Measurements from ENCODE around the gene PLA2G7. TPM values are rescaled to one million over a fixed set of nuclear protein-coding genes. Genes with fewer than 3 reads are reported as not detected.

The PLA2G7 gene
- total RNA-seq, 1 donor from 2014 or later: not detected

DNA sequence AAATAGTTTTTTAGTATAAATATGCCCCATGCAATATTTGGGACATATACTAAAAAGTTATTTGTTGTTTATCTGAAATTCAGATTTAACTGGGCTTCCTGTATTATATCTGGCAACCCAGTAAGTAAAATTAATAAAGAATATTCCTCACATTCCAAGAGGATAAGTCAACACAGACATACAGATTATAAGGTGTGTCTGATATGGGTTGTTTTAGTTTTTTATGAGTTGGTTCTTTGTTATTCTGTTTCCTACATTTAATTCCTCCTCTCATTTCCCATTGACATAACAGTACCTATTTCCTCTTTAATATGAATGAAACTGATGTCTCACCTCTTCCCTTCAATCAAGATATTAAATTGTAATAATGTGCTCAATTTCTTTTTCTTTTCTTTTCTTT is 1.7 kb upstream of the PLA2G7 start:
- Mint-ChIP-seq H3K9me3 (no peaks in the 10 kb centered on the region), H3K36me3 (ENCODE audit: low read depth) (no peaks in the 10 kb centered on the region), H3K27me3 (peaks cover 51% of the 10 kb centered on the region), H3K27ac (no peak overlapping the region), H3K4me3 (no peak overlapping the region), H3K4me1 (no peaks in the 10 kb centered on the region)
- no peak for DNase-seq
- intact Hi-C loops (cut with micrococcal nuclease): no loop called here

- intact Hi-C loops (cut with micrococcal nuclease): no loop called here
Observed at GRCh38 chr6:46735720-46736031, 501 bp upstream of the PLA2G7 start.

GRCh38 chr6:46733341-46733801 is 1.8 kb downstream of the PLA2G7 start:
- Mint-ChIP-seq H3K27me3 (peaks cover 58% of the 10 kb centered on the region), H3K27ac (no peak overlapping the region), H3K36me3 (ENCODE audit: low read depth) (no peaks in the 10 kb centered on the region), H3K9me3 (no peaks in the 10 kb centered on the region), H3K4me3 (no peak overlapping the region), H3K4me1 (no peaks in the 10 kb centered on the region)
- DNase-seq: no peak
- intact Hi-C loops (cut with micrococcal nuclease): no loop called here

More at GRCh38 chr6:46735720-46736031, 501 bp upstream of the PLA2G7 start:
- peaks cover 55% of the 10 kb centered on the region for H3K27me3 Mint-ChIP-seq
- no peaks in the 10 kb centered on the region for H3K9me3 Mint-ChIP-seq
- DNase-seq: no peak
- no peak overlapping the region for H3K4me3 Mint-ChIP-seq
- H3K36me3 Mint-ChIP-seq (ENCODE audit: low read depth): no peaks in the 10 kb centered on the region
- no peak overlapping the region for H3K27ac Mint-ChIP-seq
- no peaks in the 10 kb centered on the region for H3K4me1 Mint-ChIP-seq

- H3K4me1 Mint-ChIP-seq: no peaks in the 10 kb centered on the region
- no peak for DNase-seq
- H3K27me3 Mint-ChIP-seq: peaks cover 46% of the 10 kb centered on the region
- H3K36me3 Mint-ChIP-seq (ENCODE audit: low read depth): no peaks in the 10 kb centered on the region
- H3K9me3 Mint-ChIP-seq: no peaks in the 10 kb centered on the region
- H3K27ac Mint-ChIP-seq: no peak overlapping the region
- H3K4me3 Mint-ChIP-seq: no peak overlapping the region
- intact Hi-C loops (cut with micrococcal nuclease): no loop called here
Observed at GRCh38 chr6:46730921-46731461, 4.2 kb downstream of the PLA2G7 start.

DNA sequence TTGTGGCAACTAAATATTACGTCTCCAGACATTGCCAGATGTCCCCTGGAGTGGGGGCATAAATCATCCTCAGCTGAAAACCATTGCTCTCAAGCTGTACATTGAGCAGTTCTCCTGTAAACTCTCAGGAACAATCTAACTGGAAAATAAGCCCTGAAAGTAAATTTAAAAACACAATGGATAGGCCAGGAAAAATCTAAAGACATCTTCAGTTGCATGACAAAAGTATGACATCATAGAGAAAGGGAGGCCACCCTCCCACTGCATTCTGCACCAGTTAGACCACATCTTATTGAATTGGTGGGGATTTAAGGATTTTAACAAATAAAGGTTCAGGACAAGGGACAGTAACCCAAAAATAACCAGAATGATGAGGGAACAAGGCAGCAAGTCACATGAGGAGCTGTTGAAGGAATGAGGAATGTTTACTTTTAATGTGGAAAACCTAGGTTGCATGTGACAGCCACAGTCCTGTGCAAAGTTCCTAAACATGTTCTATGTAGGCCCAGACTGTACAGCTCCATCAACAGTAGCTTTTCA is 5.3 kb downstream of the PLA2G7 start:
- intact Hi-C loops (cut with micrococcal nuclease): no loop called here
- Mint-ChIP-seq H3K4me1 (no peaks in the 10 kb centered on the region), H3K27me3 (peaks cover 41% of the 10 kb centered on the region)

DNA sequence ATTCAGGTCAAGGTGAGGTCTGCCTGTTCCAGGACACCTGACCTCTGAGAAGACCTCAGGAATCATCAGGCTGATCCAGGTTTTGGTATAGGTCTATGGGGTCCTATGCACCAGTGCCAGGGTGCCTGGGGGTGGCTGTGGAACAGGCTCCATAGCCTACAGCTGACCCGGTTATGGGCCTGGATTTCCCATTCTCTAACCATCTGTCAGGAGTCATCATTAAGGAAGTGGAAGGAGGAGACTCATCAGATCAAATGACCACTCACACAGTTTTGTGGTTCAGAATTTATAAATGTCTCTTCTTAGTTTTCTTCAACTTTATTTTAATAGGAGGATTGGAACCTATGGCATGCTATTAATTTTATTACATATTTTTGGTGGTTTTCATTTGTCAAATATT is 14.8 kb downstream of the PLA2G7 start:
- Mint-ChIP-seq H3K9me3 (no peaks in the 10 kb centered on the region), H3K36me3 (ENCODE audit: low read depth) (no peaks in the 10 kb centered on the region), H3K4me1 (peaks cover 2% of the 10 kb centered on the region), H3K27ac (no peak overlapping the region), H3K4me3 (no peak overlapping the region), H3K27me3 (peaks cover 12% of the 10 kb centered on the region)
- intact Hi-C loops (cut with micrococcal nuclease): no loop called here
- DNase-seq: no peak

More for the DNA sequence above, 5.3 kb downstream of the PLA2G7 start:
- Mint-ChIP-seq H3K27ac (no peak overlapping the region), H3K4me3 (no peak overlapping the region), H3K9me3 (no peaks in the 10 kb centered on the region), H3K36me3 (ENCODE audit: low read depth) (no peaks in the 10 kb centered on the region)
- no peak for DNase-seq

GRCh38 chr6:46719099-46719498 is 16.1 kb downstream of the PLA2G7 start:
- Mint-ChIP-seq H3K36me3 (ENCODE audit: low read depth) (no peaks in the 10 kb centered on the region), H3K9me3 (no peaks in the 10 kb centered on the region), H3K27ac (no peak overlapping the region), H3K4me3 (no peak overlapping the region), H3K4me1 (peaks cover 2% of the 10 kb centered on the region), H3K27me3 (peaks cover 12% of the 10 kb centered on the region)
- no peak for DNase-seq
- intact Hi-C loops (cut with micrococcal nuclease): no loop called here

DNA sequence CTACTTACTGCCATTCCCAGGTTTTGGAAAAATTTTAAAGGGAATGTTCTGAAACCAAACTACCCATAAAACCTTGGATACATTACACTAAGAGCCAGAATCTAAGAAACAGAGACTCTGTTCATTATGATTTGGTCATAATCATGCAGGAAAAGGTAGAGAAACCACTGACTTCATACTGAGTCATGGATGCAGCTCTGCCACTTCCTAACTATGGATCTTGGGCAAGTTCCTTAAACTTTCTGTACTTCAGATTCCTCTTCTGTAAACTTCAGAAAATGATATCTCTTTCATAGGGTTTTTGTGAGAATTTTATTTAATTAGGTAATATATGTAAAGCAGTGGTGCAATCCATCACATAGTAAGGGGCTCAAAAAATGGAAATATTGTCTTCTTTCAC is 20.0 kb downstream of the PLA2G7 start:
- Mint-ChIP-seq H3K4me3 (no peak overlapping the region), H3K27me3 (peaks cover 2% of the 10 kb centered on the region), H3K36me3 (ENCODE audit: low read depth) (no peaks in the 10 kb centered on the region), H3K4me1 (peaks cover 2% of the 10 kb centered on the region), H3K9me3 (no peaks in the 10 kb centered on the region), H3K27ac (no peak overlapping the region)
- intact Hi-C loops (cut with micrococcal nuclease): no loop called here
- no peak for DNase-seq

DNA sequence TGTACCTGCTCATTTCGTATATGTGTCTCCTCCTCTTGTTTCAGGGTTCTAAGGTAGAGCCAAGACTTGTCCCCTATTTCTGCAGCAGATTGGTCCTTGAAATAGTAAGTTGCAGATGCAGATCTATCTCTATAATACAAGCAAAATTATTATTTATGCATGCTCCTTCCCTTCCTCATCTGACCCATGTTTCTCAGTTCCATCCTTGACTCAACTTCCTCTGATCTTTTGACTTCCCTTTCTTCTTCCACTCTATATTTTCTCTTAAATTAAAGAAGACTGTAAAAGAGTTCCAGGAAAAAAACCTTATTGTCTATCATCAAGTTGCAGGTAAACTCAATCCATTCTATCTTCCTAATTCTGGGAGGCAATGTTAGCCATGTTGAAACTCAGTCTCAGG is 23.7 kb downstream of the PLA2G7 start:
- no peaks in the 10 kb centered on the region for H3K36me3 Mint-ChIP-seq (ENCODE audit: low read depth)
- H3K4me3 Mint-ChIP-seq: no peak overlapping the region
- intact Hi-C loops (cut with micrococcal nuclease): no loop called here
- H3K9me3 Mint-ChIP-seq: no peaks in the 10 kb centered on the region
- H3K27ac Mint-ChIP-seq: no peak overlapping the region
- DNase-seq: no peak
- H3K4me1 Mint-ChIP-seq: no peaks in the 10 kb centered on the region
- H3K27me3 Mint-ChIP-seq: peaks cover 6% of the 10 kb centered on the region

DNA sequence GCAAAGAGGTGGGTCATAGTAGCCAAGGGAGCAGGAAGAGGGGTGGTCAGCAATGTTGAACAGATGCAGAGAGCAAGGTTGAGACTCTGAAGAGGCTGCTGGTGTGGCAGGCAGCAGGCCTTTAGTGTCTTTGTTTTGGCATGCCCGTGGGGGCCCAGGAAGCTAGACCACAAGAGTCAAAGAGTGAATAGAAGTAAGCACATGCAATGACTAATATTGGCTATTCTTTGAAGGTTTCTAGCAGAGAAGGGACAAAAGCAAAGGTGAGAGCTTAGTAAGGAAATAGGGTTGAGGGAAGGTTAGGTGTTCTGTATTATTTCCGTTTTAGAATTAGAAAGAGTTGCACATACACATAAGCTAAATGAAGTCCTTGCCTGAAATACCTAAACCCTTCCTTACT is 28.7 kb downstream of the PLA2G7 start:
- no peak overlapping the region for H3K4me3 Mint-ChIP-seq
- H3K36me3 Mint-ChIP-seq (ENCODE audit: low read depth): no peaks in the 10 kb centered on the region
- no peaks in the 10 kb centered on the region for H3K9me3 Mint-ChIP-seq
- no peak overlapping the region for H3K27ac Mint-ChIP-seq
- intact Hi-C loops (cut with micrococcal nuclease): no loop called here
- peaks cover 17% of the 10 kb centered on the region for H3K27me3 Mint-ChIP-seq
- no peak for DNase-seq
- no peaks in the 10 kb centered on the region for H3K4me1 Mint-ChIP-seq

DNA sequence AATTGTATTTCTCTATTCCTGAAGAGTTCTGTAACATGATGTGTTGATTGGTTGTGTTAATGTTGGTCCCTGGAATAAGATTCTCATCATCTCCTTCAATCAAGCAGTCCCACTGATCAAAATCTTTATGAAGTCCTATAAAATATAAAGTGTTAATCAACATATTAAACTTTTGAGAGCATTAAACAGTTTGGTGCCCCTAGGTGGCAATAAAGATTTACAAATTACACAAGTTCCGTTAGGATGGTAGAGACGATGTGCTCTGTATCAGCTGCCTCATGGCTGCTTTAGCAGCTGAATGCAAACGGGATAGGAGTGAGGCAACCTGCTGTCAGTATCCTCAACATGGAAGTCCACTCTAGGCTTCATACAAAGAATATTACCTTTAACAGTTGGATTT is 30.6 kb downstream of the PLA2G7 start:
- peaks cover 13% of the 10 kb centered on the region for H3K27me3 Mint-ChIP-seq
- intact Hi-C loops (cut with micrococcal nuclease): no loop called here
- no peak overlapping the region for H3K4me3 Mint-ChIP-seq
- H3K36me3 Mint-ChIP-seq (ENCODE audit: low read depth): no peaks in the 10 kb centered on the region
- H3K4me1 Mint-ChIP-seq: no peaks in the 10 kb centered on the region
- H3K9me3 Mint-ChIP-seq: no peaks in the 10 kb centered on the region
- no peak for DNase-seq
- H3K27ac Mint-ChIP-seq: no peak overlapping the region

GRCh38 chr6:46699970-46700369 is 35.2 kb downstream of the PLA2G7 start:
- DNase-seq: no peak
- Mint-ChIP-seq H3K9me3 (no peaks in the 10 kb centered on the region), H3K27ac (no peak overlapping the region), H3K4me1 (no peaks in the 10 kb centered on the region), H3K27me3 (peaks cover 10% of the 10 kb centered on the region), H3K36me3 (ENCODE audit: low read depth) (no peaks in the 10 kb centered on the region), H3K4me3 (no peak overlapping the region)
- intact Hi-C loops (cut with micrococcal nuclease): no loop called here

DNA sequence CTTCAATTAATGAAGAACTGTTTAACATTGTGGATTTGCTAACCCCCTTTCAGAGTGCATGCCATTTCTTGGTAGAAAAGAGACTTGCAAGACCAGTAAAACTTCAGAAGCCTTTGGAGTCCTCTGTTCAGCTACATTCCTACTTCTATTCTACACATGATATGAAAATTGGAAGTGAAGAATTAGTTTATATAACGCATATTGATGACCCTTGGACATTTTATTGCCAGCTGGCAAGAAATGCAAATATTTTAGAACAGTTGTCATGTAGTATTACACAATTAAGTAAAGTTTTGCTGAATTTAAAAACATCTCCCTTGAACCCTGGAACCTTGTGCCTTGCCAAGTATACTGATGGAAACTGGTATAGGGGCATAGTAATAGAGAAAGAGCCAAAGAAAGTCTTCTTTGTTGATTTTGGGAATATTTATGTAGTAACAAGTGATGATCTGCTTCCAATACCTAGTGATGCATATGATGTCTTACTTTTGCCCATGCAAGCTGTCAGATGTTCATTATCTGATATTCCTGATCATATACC is 44.2 kb downstream of the PLA2G7 start:
- peaks cover 8% of the 10 kb centered on the region for H3K27me3 Mint-ChIP-seq
- H3K4me1 Mint-ChIP-seq: no peaks in the 10 kb centered on the region
- no peak overlapping the region for H3K27ac Mint-ChIP-seq
- H3K4me3 Mint-ChIP-seq: no peak overlapping the region
- no peak for DNase-seq
- no peaks in the 10 kb centered on the region for H3K36me3 Mint-ChIP-seq (ENCODE audit: low read depth)
- H3K9me3 Mint-ChIP-seq: no peaks in the 10 kb centered on the region
- intact Hi-C loops (cut with micrococcal nuclease): no loop called here

DNA sequence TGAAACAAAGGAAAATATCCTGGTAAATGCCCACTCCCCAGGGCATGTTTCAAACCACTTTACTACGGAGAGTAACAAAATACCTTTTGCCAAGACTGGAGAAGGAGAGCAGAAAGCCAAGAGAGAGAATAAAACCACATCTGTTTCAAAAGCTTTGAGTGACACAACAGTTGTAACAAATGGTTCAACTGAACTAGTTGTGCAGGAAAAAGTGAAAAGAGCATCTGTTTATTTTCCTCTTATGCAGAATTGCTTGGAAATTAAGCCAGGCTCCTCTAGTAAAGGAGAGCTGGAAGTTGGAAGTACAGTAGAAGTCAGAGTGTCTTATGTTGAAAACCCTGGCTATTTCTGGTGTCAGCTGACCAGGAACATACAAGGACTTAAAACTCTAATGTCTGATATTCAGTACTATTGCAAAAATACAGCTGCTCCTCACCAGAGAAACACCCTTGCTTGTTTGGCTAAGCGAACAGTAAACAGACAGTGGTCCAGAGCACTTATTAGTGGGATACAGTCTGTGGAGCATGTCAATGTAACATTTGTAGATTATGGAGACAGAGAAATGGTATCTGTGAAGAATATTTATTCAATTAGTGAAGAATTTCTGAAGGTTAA is 44.9 kb downstream of the PLA2G7 start:
- no peaks in the 10 kb centered on the region for H3K9me3 Mint-ChIP-seq
- H3K4me1 Mint-ChIP-seq: no peaks in the 10 kb centered on the region
- intact Hi-C loops (cut with micrococcal nuclease): no loop called here
- H3K4me3 Mint-ChIP-seq: no peak overlapping the region
- no peak overlapping the region for H3K27ac Mint-ChIP-seq
- DNase-seq: no peak
- H3K36me3 Mint-ChIP-seq (ENCODE audit: low read depth): no peaks in the 10 kb centered on the region
- peaks cover 8% of the 10 kb centered on the region for H3K27me3 Mint-ChIP-seq

GRCh38 chr6:46689657-46690056 is 45.5 kb downstream of the PLA2G7 start:
- intact Hi-C loops (cut with micrococcal nuclease): no loop called here
- no peaks in the 10 kb centered on the region for H3K4me1 Mint-ChIP-seq
- H3K4me3 Mint-ChIP-seq: no peak overlapping the region
- DNase-seq: no peak
- H3K27me3 Mint-ChIP-seq: peaks cover 8% of the 10 kb centered on the region
- no peaks in the 10 kb centered on the region for H3K9me3 Mint-ChIP-seq
- no peaks in the 10 kb centered on the region for H3K36me3 Mint-ChIP-seq (ENCODE audit: low read depth)
- H3K27ac Mint-ChIP-seq: no peak overlapping the region
